H1 (cell line): ENCODE measurements around the gene POLR3GL.

Experiments
- CBX8 ChIP-seq: fragments of 300-800, 300-1000 bp; sonication (generic); IDR thresholded peaks from 2 replicates; pipeline ENCODE4 v1.7.1; 2016; ENCODE audit warnings: low read depth, low read length, borderline replicate concordance
- CREB1 ChIP-seq: IDR thresholded peaks from 2 replicates; pipeline ENCODE4 v1.6.1; 2012; ENCODE audit warnings: inconsistent platforms
- CTCF ChIP-seq, 3 experiments: IDR thresholded peaks; 1 replicate in 2 of 3; 2 replicates in 1 of 3; pipeline versions ENCODE4 v1.5.1 to v1.6.1; 2011; ENCODE audit warnings: low read length in 3 of 3, mild to moderate bottlenecking in 3 of 3, inconsistent platforms in 2 of 3, low read depth in 1 of 3, moderate library complexity in 1 of 3; ENCODE audit not compliant: insufficient read depth in 1 of 3; ENCODE audit errors: control extremely low read depth in 1 of 3
- EZH2 ChIP-seq: fragments of 200-600 bp; sonication (generic); IDR thresholded peaks from 2 replicates; pipeline ENCODE4 v1.7.1; 2012; ENCODE audit warnings: low read depth, mild to moderate bottlenecking, moderate library complexity, low read length, inconsistent platforms; ENCODE audit not compliant: severe bottlenecking
- FOSL1 ChIP-seq: IDR thresholded peaks from 2 replicates; pipeline ENCODE4 v1.6.1; 2011; ENCODE audit warnings: mild to moderate bottlenecking, low read depth, low read length, moderate library complexity; ENCODE audit not compliant: insufficient read depth
- GABPA ChIP-seq: IDR thresholded peaks from 2 replicates; pipeline ENCODE4 v1.6.1; 2011; ENCODE audit warnings: mild to moderate bottlenecking, low read length, moderate library complexity, borderline replicate concordance; ENCODE audit not compliant: insufficient read depth
- JUN ChIP-seq: IDR thresholded peaks from 2 replicates; pipeline ENCODE4 v1.6.1; 2011; ENCODE audit warnings: low read depth, mild to moderate bottlenecking, improper control_type of control experiment, low read length
- POLR2A ChIP-seq, 2 experiments: IDR thresholded peaks; 1 replicate in 1 of 2; 2 replicates in 1 of 2; pipeline ENCODE4 v1.6.1; 2011; ENCODE audit warnings: low read depth in 2 of 2, low read length in 2 of 2, mild to moderate bottlenecking in 2 of 2; ENCODE audit errors: control extremely low read depth in 1 of 2
- RBBP5 ChIP-seq: IDR thresholded peaks from 2 replicates; pipeline ENCODE4 v1.7.1; 2012; ENCODE audit warnings: low read depth, mild to moderate bottlenecking, inconsistent platforms, low read length, moderate library complexity, borderline replicate concordance
- RNF2 ChIP-seq: fragments of 200-900, 300-1000 bp; sonication (generic); IDR thresholded peaks from 2 replicates; pipeline ENCODE4 v1.7.1; 2016; ENCODE audit warnings: borderline replicate concordance, low read depth, mild to moderate bottlenecking, antibody characterized with exemption, low read length; ENCODE audit not compliant: poor library complexity, severe bottlenecking; ENCODE audit errors: missing control alignments
- TAF1 ChIP-seq: IDR thresholded peaks from 2 replicates; pipeline ENCODE4 v1.6.1; 2011; ENCODE audit warnings: mild to moderate bottlenecking, low read depth, low read length
- TCF12 ChIP-seq: IDR thresholded peaks from 2 replicates; pipeline ENCODE4 v1.6.1; 2011; ENCODE audit warnings: low read depth, mild to moderate bottlenecking, low read length
- TEAD4 ChIP-seq: IDR thresholded peaks from 2 replicates; pipeline ENCODE4 v1.6.1; 2012; ENCODE audit warnings: low read depth, low read length, inconsistent platforms, mixed read lengths
- YY1 ChIP-seq: IDR thresholded peaks from 2 replicates; pipeline ENCODE4 v1.6.1; 2011; ENCODE audit warnings: low read depth, mild to moderate bottlenecking, low read length

GRCh38 chr1:145993618-145994390 lies 29.3 kb downstream of the POLR3GL start:
- TF ChIP-seq EZH2: no peak
- no peak for TF ChIP-seq CTCF (IDR thresholded peaks at IDR 0.05; ENCODE audit: control extremely low read depth in 1 of 3, insufficient read depth in 1 of 3, low read depth in 1 of 3, low read length in 3 of 3)
- TF ChIP-seq CREB1: no peak
- no peak for TF ChIP-seq RBBP5
- TF ChIP-seq FOSL1: no peak
- no peak for TF ChIP-seq TEAD4
- no peak for TF ChIP-seq POLR2A (IDR thresholded peaks at IDR 0.05; ENCODE audit: control extremely low read depth in 1 of 2, low read depth in 2 of 2, low read length in 2 of 2)
- TF ChIP-seq YY1: no peak
- no peak for TF ChIP-seq RNF2
- TF ChIP-seq GABPA: no peak
- no peak for TF ChIP-seq CBX8
- no peak for TF ChIP-seq TAF1
- TF ChIP-seq JUN: no peak
- no peak for TF ChIP-seq TCF12
